SJSA1 (cell line): Measurements from ENCODE around the gene AK9. TPM values are rescaled to one million over a fixed set of nuclear protein-coding genes. Genes with fewer than 3 reads are reported as not detected.
"Not testable (repeated sequence)": the region's sequence is repeated elsewhere in the genome, so short reads cannot be mapped to it uniquely, and the experiment has no call there.

Experiments used
- DNase-seq, 2 experiments: peaks; one replicate each; pipeline ENCODE4 v3.0.0-alpha.2; 2015 to 2020; ENCODE audit warnings: low spot score in 2 of 2, low read depth in 1 of 2
- H3K27ac ChIP-seq: fragments of 250-450 bp; sonication (Bioruptor Pico); 2 replicates; pipeline ENCODE4 v1.5.1; 2020; ENCODE audit warnings: mild to moderate bottlenecking, moderate library complexity
- H3K27me3 ChIP-seq: fragments of 250-450 bp; sonication (Bioruptor Pico); replicated peaks from 2 replicates; pipeline ENCODE4 v1.5.1; 2020; ENCODE audit warnings: mild to moderate bottlenecking, moderate library complexity
- H3K36me3 ChIP-seq: fragments of 250-450 bp; sonication (Bioruptor Pico); 2 replicates; pipeline ENCODE4 v1.5.1; 2020; ENCODE audit warnings: mild to moderate bottlenecking
- H3K4me1 ChIP-seq: fragments of 250-450 bp; sonication (Bioruptor Pico); replicated peaks from 2 replicates; pipeline ENCODE4 v1.6.1; 2021; ENCODE audit warnings: mild to moderate bottlenecking
- H3K4me3 ChIP-seq: fragments of 250-450 bp; sonication (Bioruptor Pico); 2 replicates; pipeline ENCODE4 v1.5.1; 2020; ENCODE audit warnings: mild to moderate bottlenecking
- H3K9me3 ChIP-seq: fragments of 250-450 bp; sonication (Bioruptor Pico); replicated peaks from 2 replicates; pipeline ENCODE4 v1.5.1; 2020; ENCODE audit warnings: mild to moderate bottlenecking
- total RNA-seq: library from RNA; depleted of rRNA; stranded (reverse); fragments of >200 nt; shearing (Covaris generic); gene quantifications from 2 replicates; pipeline ENCODE4 v1.2.3, GENCODE V29; 2014

Gene AK9
- total RNA-seq, 1 experiment from 2014 or later: 2.1 TPM

- Histone ChIP-seq H3K4me3 (no peak overlapping the region), H3K9me3 (no peaks in the 10 kb centered on the region), H3K27me3 (no peaks in the 10 kb centered on the region), H3K27ac (no peak overlapping the region), H3K36me3 (no peaks in the 10 kb centered on the region), H3K4me1 (no peaks in the 10 kb centered on the region)
- no peak for DNase-seq
These were observed 62.6 kb downstream of the AK9 start for GRCh38 chr6:109628158-109629000.

- no peaks in the 10 kb centered on the region for H3K9me3 ChIP-seq
- no peaks in the 10 kb centered on the region for H3K4me1 ChIP-seq
- no peaks in the 10 kb centered on the region for H3K36me3 ChIP-seq
- no peak for DNase-seq
- no peak overlapping the region for H3K4me3 ChIP-seq
- H3K27ac ChIP-seq: no peak overlapping the region
- no peaks in the 10 kb centered on the region for H3K27me3 ChIP-seq
These were observed 64.7 kb downstream of the AK9 start for GRCh38 chr6:109626311-109626710.

GRCh38 chr6:109625199-109625598, 65.8 kb downstream of the AK9 start:
- Histone ChIP-seq H3K4me3 (no peak overlapping the region), H3K9me3 (no peaks in the 10 kb centered on the region), H3K36me3 (no peaks in the 10 kb centered on the region), H3K4me1 (no peaks in the 10 kb centered on the region), H3K27ac (no peak overlapping the region), H3K27me3 (no peaks in the 10 kb centered on the region)
- DNase-seq: no peak

DNA sequence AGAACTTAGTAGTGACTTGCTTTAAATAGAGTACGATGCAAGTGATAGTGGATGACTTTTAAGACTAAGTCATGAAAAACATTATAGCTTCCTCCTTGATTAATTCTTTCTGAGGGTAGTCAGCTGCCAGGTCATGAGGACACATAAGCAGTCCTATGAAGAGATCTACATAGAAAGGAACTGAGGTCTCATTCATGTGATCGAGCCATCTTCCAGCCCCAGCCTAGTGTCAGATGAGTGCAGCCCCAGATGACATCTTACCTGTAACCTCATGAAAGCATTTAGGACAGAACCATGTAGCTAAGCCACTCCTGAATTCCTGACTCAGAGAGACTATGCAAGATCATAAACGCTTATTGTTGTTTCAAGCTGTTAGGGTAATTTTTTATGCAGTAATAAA, 67.7 kb downstream of the AK9 start:
- no peak overlapping the region for H3K27ac ChIP-seq
- H3K27me3 ChIP-seq: 0 out of 2 replicates have a peak, but pooled peaks cover 3% of the 10 kb centered on the region
- H3K4me1 ChIP-seq: no peaks in the 10 kb centered on the region
- H3K4me3 ChIP-seq: no peak overlapping the region
- H3K9me3 ChIP-seq: no peaks in the 10 kb centered on the region
- DNase-seq: no peak
- H3K36me3 ChIP-seq: no peaks in the 10 kb centered on the region

DNA sequence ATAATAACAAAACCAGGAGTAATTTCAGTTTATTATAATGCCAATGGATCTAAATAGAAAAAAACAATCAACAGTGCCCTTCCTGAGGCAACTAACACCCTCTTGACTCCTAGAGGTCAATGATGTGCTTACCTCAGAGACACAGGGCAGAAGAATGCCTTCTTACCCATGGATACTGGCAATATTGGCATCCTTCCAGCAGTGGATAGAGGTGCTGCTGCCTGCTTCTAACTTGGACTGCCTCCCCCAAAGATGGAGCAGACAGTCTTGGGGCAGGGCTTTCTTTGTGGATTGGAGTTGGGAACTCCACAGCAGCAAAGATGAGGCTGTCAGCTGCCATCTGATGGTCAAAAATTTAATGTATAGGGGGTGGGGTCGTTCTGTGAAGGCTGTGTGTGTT, 78.7 kb downstream of the AK9 start:
- H3K27ac ChIP-seq: no peak overlapping the region
- H3K36me3 ChIP-seq: no peaks in the 10 kb centered on the region
- H3K27me3 ChIP-seq: no peaks in the 10 kb centered on the region
- no peak for DNase-seq
- H3K4me1 ChIP-seq: no peaks in the 10 kb centered on the region
- no peak overlapping the region for H3K4me3 ChIP-seq
- no peaks in the 10 kb centered on the region for H3K9me3 ChIP-seq

DNA sequence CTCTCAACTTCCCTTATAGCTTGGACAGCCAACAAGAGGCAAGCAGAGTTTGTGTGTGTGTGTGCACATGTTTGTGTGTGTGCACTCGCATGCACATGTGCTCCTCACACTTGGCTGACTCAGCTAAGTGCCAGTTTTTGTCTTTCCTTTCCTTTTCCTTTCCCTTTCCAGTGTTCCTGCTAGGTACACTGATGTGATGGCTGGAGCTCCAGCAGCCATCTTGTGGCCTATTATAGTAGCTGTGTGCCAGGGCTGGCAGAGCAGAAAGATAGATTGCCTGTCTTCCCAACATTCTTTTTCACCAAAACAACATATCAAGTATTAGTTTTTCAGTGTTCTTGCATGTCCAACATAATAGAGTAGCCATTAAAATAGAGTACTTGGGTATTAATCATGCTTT, 79.5 kb downstream of the AK9 start:
- Histone ChIP-seq H3K4me3 (no peak overlapping the region), H3K27ac (no peak overlapping the region)

DNA sequence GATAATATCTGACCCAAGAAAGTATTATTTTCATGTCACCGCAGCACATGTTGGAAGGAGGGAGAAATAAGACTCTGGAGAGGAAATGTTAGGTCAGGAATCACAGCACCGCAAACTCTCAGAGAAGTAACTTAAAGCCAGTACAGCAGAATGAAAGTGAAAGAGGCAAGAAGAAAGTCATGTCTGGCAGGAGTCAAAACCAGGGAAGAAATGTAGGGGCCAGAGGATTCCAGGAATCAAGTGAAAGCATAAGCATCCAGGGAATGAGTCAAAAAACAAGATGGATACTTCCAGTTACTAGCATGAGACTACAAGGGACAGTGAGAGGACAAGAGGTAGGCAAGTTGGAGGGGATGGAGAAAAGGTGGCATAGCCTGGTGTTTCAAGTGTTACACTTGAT, 80.4 kb downstream of the AK9 start:
- DNase-seq: no peak
- H3K4me3 ChIP-seq: no peak overlapping the region
- H3K4me1 ChIP-seq: no peaks in the 10 kb centered on the region
- H3K36me3 ChIP-seq: no peaks in the 10 kb centered on the region
- no peaks in the 10 kb centered on the region for H3K27me3 ChIP-seq
- no peaks in the 10 kb centered on the region for H3K9me3 ChIP-seq
- H3K27ac ChIP-seq: no peak overlapping the region

More for the DNA sequence above, 79.5 kb downstream of the AK9 start:
- no peaks in the 10 kb centered on the region for H3K4me1 ChIP-seq
- no peaks in the 10 kb centered on the region for H3K27me3 ChIP-seq
- H3K36me3 ChIP-seq: no peaks in the 10 kb centered on the region
- DNase-seq: no peak
- no peaks in the 10 kb centered on the region for H3K9me3 ChIP-seq

DNA sequence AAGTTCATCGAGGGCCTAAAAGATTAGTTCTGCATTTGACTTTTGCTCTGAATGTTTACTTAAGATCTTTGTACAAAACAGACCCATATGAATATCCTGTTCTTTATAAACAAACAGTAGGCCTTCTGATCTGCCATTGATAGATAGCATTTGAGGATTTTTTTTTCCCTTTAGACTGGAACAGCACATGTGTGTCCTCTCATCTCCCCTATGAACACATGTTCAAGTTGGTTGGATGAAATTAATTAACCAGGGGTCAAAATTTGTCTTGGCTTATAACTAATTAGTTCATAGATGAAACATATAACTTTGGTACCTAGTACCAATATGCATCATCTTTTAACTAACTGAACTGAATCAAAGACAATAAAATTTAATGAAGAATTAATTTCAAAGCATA, 81.3 kb downstream of the AK9 start:
- H3K27ac ChIP-seq: no peak overlapping the region
- no peaks in the 10 kb centered on the region for H3K9me3 ChIP-seq
- no peak overlapping the region for H3K4me3 ChIP-seq
- DNase-seq: no peak
- no peaks in the 10 kb centered on the region for H3K4me1 ChIP-seq
- H3K27me3 ChIP-seq: no peaks in the 10 kb centered on the region
- no peaks in the 10 kb centered on the region for H3K36me3 ChIP-seq

GRCh38 chr6:109606359-109606758, 84.6 kb downstream of the AK9 start:
- H3K9me3 ChIP-seq: no peaks in the 10 kb centered on the region
- H3K27ac ChIP-seq: no peak overlapping the region
- no peaks in the 10 kb centered on the region for H3K27me3 ChIP-seq
- no peak overlapping the region for H3K4me3 ChIP-seq
- no peak for DNase-seq
- no peaks in the 10 kb centered on the region for H3K36me3 ChIP-seq
- no peaks in the 10 kb centered on the region for H3K4me1 ChIP-seq

DNA sequence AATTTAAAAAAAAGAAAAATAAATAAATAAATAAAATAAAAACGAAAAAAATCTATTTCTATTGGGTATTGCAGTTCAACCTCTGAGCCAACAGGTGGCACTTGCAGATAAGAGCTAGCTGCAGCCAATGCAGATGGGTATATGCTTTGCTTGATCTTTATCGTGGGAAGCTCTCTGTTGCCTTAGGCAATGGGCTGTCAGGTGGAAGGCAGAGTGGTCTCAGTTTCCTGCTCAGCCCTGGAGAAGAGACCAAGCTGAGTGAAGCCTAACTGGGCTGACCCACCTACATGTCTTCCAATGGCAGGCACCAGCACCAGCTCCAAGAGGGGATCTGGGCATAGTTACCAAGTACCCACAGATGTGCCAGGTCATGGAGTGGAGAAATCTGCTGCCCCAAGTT, 95.0 kb downstream of the AK9 start:
- H3K9me3 ChIP-seq: no peaks in the 10 kb centered on the region
- no peaks in the 10 kb centered on the region for H3K4me1 ChIP-seq
- no peaks in the 10 kb centered on the region for H3K36me3 ChIP-seq
- DNase-seq: no peak
- no peak overlapping the region for H3K27ac ChIP-seq
- no peak overlapping the region for H3K4me3 ChIP-seq
- H3K27me3 ChIP-seq: no peaks in the 10 kb centered on the region

- Histone ChIP-seq H3K27ac (no peak overlapping the region), H3K4me1 (no peaks in the 10 kb centered on the region), H3K4me3 (no peak overlapping the region), H3K36me3 (no peaks in the 10 kb centered on the region), H3K27me3 (peaks cover 5% of the 10 kb centered on the region; the same call in 1 of the 2 replicates), H3K9me3 (no peaks in the 10 kb centered on the region)
- no peak for DNase-seq
These were observed 110.5 kb downstream of the AK9 start for GRCh38 chr6:109580519-109580918.

GRCh38 chr6:109579361-109579760, 111.6 kb downstream of the AK9 start:
- Histone ChIP-seq H3K36me3 (no peaks in the 10 kb centered on the region), H3K4me1 (no peaks in the 10 kb centered on the region), H3K4me3 (no peak overlapping the region), H3K9me3 (no peaks in the 10 kb centered on the region), H3K27me3 (peaks cover 5% of the 10 kb centered on the region; the same call in 1 of the 2 replicates), H3K27ac (no peak overlapping the region)
- DNase-seq: no peak

GRCh38 chr6:109569901-109570300, 121.1 kb downstream of the AK9 start:
- not testable (repeated sequence) for H3K36me3 ChIP-seq, H3K9me3 ChIP-seq, DNase-seq, H3K27ac ChIP-seq, H3K4me1 ChIP-seq, H3K4me3 ChIP-seq, H3K27me3 ChIP-seq

GRCh38 chr6:109561844-109562243, 129.2 kb downstream of the AK9 start:
- Histone ChIP-seq H3K27me3 (no peaks in the 10 kb centered on the region), H3K9me3 (no peaks in the 10 kb centered on the region), H3K4me1 (no peaks in the 10 kb centered on the region), H3K36me3 (no peaks in the 10 kb centered on the region), H3K4me3 (no peak overlapping the region), H3K27ac (no peak overlapping the region)
- no peak for DNase-seq

DNA sequence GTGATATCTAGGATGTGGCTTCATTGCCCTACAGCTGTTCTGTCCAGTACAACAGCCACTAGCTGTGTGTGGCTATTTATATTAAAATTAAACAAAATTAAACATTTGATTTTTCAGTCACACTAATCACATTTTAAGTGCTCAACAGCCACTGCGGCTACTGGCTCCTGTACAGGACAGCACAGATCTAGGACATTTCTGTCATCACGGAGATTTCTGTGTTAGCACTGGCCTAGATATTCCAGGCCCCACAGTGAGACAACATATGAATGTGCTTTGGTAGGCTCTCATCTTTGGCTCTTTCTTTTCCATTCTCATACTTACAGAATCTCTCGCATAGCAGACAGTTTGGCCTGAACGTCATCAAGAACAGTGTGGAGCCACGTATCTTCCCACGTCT, 159.6 kb downstream of the AK9 start:
- Histone ChIP-seq H3K9me3 (no peaks in the 10 kb centered on the region), H3K4me1 (no peaks in the 10 kb centered on the region), H3K27ac (no peak overlapping the region), H3K27me3 (peaks cover 5% of the 10 kb centered on the region), H3K4me3 (no peak overlapping the region), H3K36me3 (no peaks in the 10 kb centered on the region)
- DNase-seq: no peak
